Germinal center (tissue), 1 donor: ENCODE data around the gene FXYD1.
A peak's percentile ranks its signal among the peaks of the same experiment; 100 is the strongest.

ENCODE experiments used
- DNase-seq: peaks from one replicate; pipeline ENCODE4 v3.0.0; 2012; ENCODE audit warnings: mixed read lengths, low spot score

FXYD1 gene

GRCh38 chr19:35107545-35107944, 31.1 kb upstream of the FXYD1 start:
- DNase-seq = no peak

GRCh38 chr19:35108730-35109129, 29.9 kb upstream of the FXYD1 start:
- DNase-seq = no peak

GRCh38 chr19:35109395-35110112, 29.1 kb upstream of the FXYD1 start:
- DNase-seq = no peak

DNA sequence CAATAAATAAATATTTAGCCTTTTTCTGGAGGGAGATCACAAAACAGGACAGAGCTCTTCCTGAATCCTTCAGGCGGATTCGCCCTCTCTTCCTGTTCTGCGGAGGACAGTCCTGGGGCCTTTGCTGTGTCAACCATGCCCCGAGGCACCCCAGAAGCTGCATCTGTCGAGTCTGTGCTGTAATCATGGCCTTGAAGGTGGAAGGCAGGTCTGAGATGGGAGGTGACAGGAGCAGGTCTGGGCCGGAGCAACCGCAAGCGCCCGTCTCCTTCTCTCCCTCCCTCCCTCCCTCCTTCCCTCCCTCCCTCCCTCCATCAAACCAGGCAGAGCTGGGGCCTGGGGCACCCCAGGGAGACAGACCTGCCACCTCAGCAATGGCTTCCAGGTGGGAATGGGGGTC, 27.6 kb upstream of the FXYD1 start:
- DNase-seq = no peak

DNA sequence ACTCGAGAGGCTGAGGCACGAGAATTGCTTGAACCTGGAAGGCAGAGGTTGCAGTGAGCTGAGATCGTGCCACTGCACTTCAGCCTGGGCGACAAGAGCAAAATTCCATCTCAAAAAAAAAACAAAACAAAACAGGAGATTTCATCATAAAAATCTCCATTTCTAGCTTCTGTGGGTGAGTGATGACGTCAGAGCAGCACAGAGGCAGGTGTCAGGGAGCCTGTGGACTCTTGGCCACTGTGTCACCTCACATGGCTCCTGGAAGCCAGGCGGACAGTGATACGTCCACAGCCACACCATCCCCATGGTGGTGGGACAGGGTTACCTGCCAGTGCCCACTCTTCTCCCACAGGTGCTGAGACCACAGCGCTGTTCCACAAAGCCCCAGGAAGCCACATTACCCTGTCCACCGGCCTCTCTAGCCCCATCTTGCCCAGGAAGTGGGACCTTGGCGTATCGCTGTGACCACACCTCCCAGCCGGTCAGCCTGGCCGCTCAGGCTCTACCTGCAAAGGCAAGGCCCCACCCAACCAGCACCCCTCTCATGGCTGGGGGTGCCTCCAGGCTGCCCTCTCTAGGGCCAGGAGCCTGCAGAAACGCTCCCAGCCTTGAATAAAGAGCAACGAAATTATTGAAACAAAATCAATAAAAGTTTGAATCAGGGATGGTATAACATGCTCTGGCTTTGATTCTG, 25.5 kb upstream of the FXYD1 start:
- DNase-seq = no peak

- peak; percentile 83 for DNase-seq
Observed at GRCh38 chr19:35114353-35115176, 24.1 kb upstream of the FXYD1 start.

- DNase-seq = no peak
Observed at GRCh38 chr19:35115177-35115951, 23.3 kb upstream of the FXYD1 start, which contains the start of gene FXYD3. Gene FXYD3, plus strand, starts transcription at chr19:35115823. Its CDS starts 3,554 bp downstream, at chr19:35119377.

GRCh38 chr19:35116072-35116801, 22.4 kb upstream of the FXYD1 start:
- DNase-seq = no peak

DNA sequence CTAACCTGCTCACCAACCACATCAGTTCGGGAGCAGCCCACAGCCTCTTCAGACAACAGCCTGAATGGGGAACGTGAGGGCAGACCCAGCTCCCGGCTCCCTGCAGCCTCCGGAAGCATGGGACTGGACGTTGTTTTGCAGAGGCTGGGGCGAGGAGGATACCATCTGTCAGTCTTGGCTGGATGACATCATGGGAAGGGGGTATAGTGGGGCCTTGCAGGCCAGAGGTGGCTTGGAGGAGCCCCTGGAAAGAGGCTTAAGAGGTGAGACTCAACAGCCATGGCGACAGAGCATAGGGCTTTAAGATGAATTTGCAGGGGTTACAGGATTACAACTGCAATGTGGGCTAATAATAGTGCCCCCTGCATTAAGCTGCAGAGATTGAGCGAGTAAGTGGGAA, 21.5 kb upstream of the FXYD1 start:
- no peak for DNase-seq

GRCh38 chr19:35117799-35118198, 20.8 kb upstream of the FXYD1 start:
- no peak for DNase-seq

DNA sequence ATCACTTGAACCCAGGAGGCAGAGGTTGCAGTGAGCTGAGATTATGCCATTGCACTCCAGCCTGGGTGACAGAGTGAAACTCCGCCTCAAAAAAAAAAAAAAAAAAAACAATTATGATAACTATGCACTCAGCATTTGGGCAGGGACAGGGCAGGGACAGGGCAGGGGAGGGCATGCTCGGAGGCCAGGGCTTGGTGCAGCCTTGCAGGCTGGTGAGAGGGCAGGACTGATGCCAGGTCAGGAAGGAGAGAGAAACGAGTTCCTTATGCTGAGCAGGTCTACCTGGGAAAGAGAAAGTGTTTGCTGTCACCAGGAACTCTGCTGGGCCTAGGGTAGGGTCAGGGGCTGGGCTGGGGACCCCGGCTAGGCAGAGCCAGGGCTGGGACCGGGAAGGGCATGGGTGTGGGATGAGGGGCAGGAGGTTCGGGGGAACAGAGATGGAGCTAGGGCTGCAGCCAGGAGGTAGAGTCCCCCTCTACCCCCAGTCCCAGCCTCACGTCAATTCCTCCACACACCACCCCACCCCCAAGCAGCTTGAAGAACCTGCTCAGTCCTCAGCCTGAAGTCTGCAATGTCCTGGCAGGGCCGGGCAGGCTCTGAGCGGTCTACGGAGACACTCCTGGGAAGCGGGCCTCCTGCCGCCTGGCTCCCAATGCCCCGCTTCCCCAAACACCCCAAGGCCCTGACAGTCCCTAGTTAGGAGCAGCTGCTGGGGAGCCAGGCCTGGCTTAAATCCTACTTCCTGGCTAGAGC, 20.2 kb upstream of the FXYD1 start:
- no peak for DNase-seq

DNA sequence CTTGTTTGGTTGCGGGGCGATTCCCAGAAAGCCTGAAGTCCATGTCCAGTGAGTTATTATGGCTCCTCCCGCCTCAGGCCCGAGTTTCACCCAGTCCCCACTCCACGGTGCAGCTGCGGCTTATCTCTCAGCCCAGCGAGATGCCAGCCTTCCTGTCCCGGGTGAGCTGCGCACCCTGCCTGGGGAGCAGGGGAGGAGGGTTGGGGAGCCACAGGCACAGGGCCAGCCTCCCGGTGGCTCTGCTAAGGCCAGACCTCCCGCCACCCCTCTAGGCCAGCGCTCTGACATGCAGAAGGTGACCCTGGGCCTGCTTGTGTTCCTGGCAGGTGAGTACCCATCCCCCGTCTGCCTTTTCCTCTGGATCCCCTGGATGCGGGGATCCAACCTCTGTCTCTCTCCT, 19.5 kb upstream of the FXYD1 start:
- no peak for DNase-seq

- DNase-seq = no peak
Observed at GRCh38 chr19:35119578-35120155, 19.0 kb upstream of the FXYD1 start.

GRCh38 chr19:35120492-35120891, 18.1 kb upstream of the FXYD1 start:
- DNase-seq = no peak

GRCh38 chr19:35120898-35121297, 17.7 kb upstream of the FXYD1 start:
- no peak for DNase-seq

GRCh38 chr19:35122687-35123551, 15.7 kb upstream of the FXYD1 start:
- DNase-seq = no peak

DNA sequence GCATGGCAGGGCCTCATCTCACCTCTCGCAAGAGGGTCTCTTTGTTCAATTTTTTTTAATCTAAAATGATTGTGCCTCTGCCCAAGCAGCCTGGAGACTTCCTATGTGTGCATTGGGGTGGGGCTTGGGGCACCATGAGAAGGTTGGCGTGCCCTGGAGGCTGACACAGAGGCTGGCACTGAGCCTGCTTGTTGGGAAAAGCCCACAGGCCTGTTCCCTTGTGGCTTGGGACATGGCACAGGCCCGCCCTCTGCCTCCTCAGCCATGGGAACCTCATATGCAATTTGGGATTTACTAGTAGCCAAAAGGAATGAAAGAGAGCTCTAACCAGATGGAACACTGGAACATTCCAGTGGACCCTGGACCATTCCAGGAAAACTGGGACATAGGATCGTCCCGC, 15.1 kb upstream of the FXYD1 start:
- DNase-seq = no peak

GRCh38 chr19:35124098-35125060, 14.2 kb upstream of the FXYD1 start:
- DNase-seq = peak; percentile 95
